Epithelial cell of proximal tubule (primary cell): Measurements from ENCODE around the gene DIAPH3. TPM values are rescaled to one million over a fixed set of nuclear protein-coding genes. Genes with fewer than 3 reads are reported as not detected.

Source experiments
- DNase-seq: peaks from one replicate; pipeline ENCODE4 v3.0.0-alpha.2; 2011; ENCODE audit warnings: low read depth
- H3K4me3 ChIP-seq: 2 replicates; pipeline ENCODE4 v1.5.1; 2011; ENCODE audit warnings: low read depth, mild to moderate bottlenecking, low read length
- CTCF ChIP-seq: conservative IDR thresholded peaks from 2 replicates; pipeline ENCODE4 v1.5.1; 2012; ENCODE audit warnings: low read depth, mild to moderate bottlenecking, low read length
- total RNA-seq: library from RNA; depleted of rRNA; stranded (reverse); fragments of >200 nt; gene quantifications from 2 replicates; pipeline ENCODE4 v1.2.3, GENCODE V29; 2015

DIAPH3 gene
- total RNA-seq, 1 donor from 2014 or later, result 48.0 TPM

GRCh38 chr13:59835569-59835968 lies 328.2 kb downstream of the DIAPH3 start:
- TF ChIP-seq CTCF, result no peak
- no peak overlapping the region for H3K4me3 ChIP-seq
- DNase-seq, result no peak

GRCh38 chr13:59834801-59835200 lies 328.9 kb downstream of the DIAPH3 start:
- DNase-seq, result no peak
- H3K4me3 ChIP-seq, result no peak overlapping the region
- TF ChIP-seq CTCF, result no peak

GRCh38 chr13:59829690-59830089 lies 334.0 kb downstream of the DIAPH3 start:
- no peak for TF ChIP-seq CTCF
- DNase-seq, result no peak
- no peak overlapping the region for H3K4me3 ChIP-seq

- TF ChIP-seq CTCF, result no peak
- no peak for DNase-seq
- no peak overlapping the region for H3K4me3 ChIP-seq
Measured at GRCh38 chr13:59823486-59823885, 340.2 kb downstream of the DIAPH3 start.

GRCh38 chr13:59809564-59809963 lies 354.2 kb downstream of the DIAPH3 start:
- no peak for TF ChIP-seq CTCF
- no peak overlapping the region for H3K4me3 ChIP-seq
- DNase-seq, result no peak

GRCh38 chr13:59806801-59807200 lies 356.9 kb downstream of the DIAPH3 start:
- H3K4me3 ChIP-seq, result no peak overlapping the region
- no peak for DNase-seq
- no peak for TF ChIP-seq CTCF

GRCh38 chr13:59801107-59801880 lies 362.4 kb downstream of the DIAPH3 start:
- DNase-seq, result no peak
- H3K4me3 ChIP-seq, result no peak overlapping the region
- no peak for TF ChIP-seq CTCF
